Endometrial microvascular endothelial cells (primary cell): ENCODE results near the gene IGF1R. TPM values are rescaled to one million over a fixed set of nuclear protein-coding genes. Genes with fewer than 3 reads are reported as not detected.

ENCODE experiments used
- in situ Hi-C: cut with HindIII; loops from 2 replicates; pipeline ENCODE4 v1.10.0; 2017; ENCODE audit warnings: low sequenced_read_pairs, low pct_unique_long_range_greater_than_20kb; ENCODE audit errors: inconsistent ontology term
- total RNA-seq: library from RNA; depleted of rRNA; stranded (reverse); fragments of >200 nt; gene quantifications from one replicate; pipeline ENCODE4 v1.2.3, GENCODE V29; 2015; ENCODE audit errors: inconsistent ontology term

IGF1R gene
- total RNA-seq, 1 donor from 2014 or later = 28.8 TPM

GRCh38 chr15:98755781-98756180 lies 107.4 kb downstream of the IGF1R start:
- in situ Hi-C loops = no loop called here

GRCh38 chr15:98758224-98758623 lies 109.9 kb downstream of the IGF1R start:
- in situ Hi-C loops = no loop called here

- in situ Hi-C loops = no loop called here
These were observed 110.9 kb downstream of the IGF1R start for GRCh38 chr15:98759277-98759676.

DNA sequence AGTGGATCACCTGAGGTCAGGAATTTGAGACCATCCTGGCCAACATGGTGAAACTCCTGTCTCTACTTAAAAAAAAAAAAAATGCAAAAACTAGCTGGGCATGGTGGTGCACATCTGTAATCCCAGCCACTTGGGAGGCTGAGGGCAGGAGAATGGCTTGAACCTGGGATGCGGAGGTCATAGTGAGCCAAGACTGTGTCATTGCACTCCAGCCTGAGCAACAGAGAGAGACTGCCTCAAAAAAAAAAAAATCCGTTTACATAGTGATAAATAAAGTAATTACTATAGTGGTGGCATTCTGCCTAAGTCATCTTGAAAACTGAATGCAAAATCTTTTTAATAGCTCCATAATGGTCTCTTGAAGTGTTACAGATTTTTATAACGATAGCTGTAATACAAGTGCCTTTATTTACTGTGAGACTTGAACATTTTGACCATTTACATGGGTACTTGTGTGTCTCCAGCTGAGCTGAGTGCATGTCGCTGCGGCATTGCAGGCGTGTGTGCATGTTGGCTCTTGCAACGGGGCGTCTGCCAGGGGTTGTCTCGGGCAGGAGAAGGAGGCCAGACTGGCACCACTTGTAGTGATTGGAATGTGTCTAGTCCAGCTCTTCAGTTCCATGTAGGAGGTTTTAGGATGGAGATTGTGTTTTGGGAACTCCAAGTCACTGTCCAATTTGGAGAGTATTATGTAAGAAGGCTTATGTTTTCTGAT lies 111.9 kb downstream of the IGF1R start:
- in situ Hi-C loops = no loop called here

DNA sequence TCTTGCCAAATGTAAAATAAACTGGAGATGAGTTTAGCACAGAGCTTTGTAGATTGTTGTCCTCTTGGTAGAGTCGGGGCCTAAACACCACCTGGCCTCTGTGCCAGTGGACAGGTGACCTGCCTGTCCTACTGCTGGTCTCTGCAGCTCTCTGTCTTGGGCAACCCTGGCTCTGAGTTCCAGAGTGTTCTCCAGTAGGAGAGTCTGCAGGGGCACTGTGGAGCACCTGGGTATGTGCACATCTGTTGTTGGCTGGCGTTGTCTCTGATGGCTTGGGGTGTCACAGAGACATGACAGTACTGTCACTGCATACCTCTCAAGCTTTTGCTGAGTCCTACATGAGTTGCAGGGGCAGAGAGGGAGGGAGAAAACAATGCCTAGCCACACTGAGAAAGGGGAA lies 112.6 kb downstream of the IGF1R start:
- in situ Hi-C loops = no loop called here

- in situ Hi-C loops = no loop called here
These were observed 114.8 kb downstream of the IGF1R start for GRCh38 chr15:98763179-98763578.

- in situ Hi-C loops = no loop called here
These were observed 116.0 kb downstream of the IGF1R start for GRCh38 chr15:98764291-98764690.

GRCh38 chr15:98765610-98766009 lies 117.3 kb downstream of the IGF1R start:
- in situ Hi-C loops = no loop called here

DNA sequence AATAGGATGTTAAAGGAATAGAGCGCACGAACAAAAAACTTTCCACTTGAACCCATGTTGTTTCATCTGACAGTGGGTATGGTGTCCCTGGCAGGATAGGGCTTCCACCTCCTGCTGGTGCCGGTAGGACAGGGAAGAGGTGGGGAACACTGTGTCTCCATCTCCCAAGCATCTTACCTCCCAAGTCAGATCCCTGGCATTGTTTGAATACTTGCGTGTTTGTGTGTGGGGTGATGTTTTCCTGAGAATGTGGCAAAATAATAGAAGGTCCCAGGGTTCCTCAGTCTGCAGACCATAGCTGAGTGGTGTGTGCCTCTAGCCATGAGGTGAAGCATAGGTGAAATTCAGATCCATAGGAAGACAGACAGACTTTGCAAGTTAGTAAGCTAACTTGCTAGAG lies 119.4 kb downstream of the IGF1R start:
- in situ Hi-C loops = no loop called here

DNA sequence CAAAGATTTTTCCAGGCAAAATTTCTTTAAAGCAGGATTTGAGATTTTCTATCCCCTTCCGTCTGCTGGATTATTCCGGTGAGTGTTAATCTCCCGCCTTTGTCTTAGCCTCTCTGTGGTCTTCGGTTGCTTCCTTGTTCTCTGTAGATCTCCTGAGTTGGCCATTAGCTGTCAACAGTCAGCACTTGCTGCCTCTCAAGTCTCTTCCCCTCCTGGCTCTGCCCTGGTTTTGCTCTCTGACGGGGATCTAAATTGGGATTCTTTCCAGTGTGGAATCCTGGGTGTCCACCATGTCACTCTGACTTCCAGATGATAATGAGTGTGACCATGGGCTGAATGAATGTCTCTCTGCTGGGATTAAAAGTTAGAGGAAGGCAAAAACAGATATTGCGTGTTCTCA lies 121.5 kb downstream of the IGF1R start:
- in situ Hi-C loops = no loop called here

DNA sequence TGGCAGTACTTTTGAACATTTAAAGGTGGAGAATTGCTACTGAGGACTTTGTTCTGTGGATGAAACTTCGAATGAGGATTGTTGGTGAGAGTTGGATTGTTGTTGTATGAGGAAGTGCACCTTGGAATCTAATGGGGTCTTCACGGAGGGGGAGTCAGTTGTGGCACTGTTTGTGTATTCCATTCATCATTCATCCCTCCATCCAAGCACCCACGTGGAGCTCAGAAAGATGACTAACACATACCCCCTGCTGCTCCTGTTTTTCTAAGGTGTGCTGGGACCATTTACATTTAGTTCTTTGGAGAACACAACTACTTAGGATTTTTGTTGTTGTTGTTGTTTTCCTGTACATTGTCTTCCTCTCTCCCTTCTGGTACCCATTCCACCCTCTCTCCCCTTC lies 122.6 kb downstream of the IGF1R start:
- in situ Hi-C loops = no loop called here

GRCh38 chr15:98771541-98771940 lies 123.2 kb downstream of the IGF1R start:
- in situ Hi-C loops = no loop called here

GRCh38 chr15:98772895-98773294 lies 124.6 kb downstream of the IGF1R start:
- in situ Hi-C loops = no loop called here

- in situ Hi-C loops = no loop called here
These were observed 125.3 kb downstream of the IGF1R start for GRCh38 chr15:98773616-98774015.

DNA sequence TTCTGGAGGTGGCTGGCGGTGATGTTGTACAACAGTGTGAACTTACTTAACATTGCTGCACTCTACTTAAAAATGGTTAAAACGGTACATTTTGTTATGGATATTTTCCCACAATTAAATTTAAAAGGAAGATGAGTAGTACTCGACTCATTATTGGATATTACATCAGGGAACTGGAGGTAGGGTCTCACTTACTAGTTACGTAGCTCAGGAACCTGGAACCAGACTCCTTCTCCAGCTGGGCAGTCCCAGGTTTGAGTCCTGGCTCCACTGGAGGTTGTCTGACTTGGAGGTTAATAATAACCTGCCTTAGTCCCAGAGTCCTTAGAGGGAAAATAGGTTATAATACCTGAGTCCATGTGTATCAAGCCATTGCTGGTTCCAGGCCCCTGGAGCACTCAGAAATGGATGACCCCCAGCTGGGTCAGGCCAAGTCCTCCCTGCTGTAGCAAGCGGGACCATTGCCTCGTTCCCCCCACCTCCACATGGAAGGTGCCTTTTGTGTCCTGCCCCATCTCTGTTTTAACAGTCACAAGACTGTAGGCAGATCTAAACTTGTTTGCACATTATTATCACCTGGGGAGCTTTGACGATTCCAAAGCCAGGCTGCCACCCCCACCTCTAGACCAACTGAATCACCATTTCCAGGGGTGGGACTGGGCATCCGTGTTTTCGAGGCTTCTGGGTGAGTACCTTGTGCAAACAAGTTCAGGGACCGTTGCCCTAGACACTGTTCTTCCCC lies 126.6 kb downstream of the IGF1R start:
- in situ Hi-C loops = no loop called here

DNA sequence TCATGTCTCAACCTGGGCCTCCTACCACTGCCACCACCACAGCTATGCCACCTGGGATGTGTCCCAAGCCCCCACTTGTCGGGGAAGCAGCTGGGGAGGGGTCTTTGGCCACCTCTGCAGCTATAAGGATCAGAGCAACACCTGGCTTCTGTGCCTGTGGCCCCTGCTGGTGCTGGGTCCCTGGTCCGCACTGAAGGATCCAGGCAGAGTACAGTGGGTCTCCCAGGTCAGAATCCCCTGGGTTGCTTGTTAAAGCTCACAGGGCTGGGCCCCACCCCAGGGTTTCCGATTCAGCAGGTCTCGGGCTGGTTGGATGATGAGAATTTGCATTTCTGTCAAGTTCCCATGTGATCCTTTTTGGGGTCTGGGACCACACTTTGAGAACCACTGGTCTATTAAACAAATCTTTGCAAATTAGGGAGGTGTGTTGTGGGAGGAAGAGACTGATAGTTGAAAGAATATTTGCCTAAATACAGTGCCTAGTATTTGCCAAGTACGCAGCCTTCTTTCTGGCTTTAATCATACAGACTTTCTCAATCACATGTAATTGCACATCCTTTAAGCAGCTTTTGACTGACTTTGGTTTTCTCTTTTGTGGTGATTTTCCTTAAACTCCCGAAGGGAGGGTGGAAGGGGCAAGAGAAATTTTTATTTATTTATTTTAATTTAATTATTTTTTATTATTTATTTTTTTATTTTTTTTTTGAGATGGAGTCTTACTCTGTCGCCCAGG lies 127.3 kb downstream of the IGF1R start:
- in situ Hi-C loops = no loop called here

DNA sequence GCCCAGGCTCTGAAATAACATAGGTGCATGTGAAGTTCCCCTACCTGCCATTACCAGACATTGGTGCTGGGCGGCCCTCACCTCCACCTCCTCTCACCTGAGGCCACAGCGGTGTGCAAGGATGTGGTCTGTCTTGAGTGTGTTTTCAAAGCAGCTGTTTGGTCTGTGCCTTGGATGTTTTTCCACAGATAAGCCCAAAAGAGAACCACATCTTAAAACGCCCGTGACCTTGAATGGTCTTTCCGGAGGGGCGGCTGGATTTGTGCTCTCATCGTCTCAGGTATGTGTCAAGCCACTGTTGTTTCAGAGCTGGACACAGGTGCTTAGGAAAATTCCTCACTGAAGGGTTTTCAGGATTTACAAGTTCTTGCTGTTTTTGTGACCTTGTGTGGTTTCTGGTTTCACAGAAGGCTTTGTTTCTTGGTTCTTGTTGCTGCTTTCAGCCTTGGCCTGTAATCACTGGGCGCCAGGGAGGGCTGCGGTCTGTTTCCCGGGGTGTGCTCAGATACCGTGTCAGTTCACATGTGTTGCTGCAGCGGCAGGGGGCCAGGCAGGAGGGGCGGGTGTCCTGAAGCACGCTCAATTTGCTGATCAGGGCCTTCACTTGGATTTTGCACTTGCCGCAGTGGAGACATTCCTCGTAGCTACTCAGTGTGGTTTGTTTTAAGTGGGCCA lies 128.4 kb downstream of the IGF1R start:
- in situ Hi-C loops = no loop called here

DNA sequence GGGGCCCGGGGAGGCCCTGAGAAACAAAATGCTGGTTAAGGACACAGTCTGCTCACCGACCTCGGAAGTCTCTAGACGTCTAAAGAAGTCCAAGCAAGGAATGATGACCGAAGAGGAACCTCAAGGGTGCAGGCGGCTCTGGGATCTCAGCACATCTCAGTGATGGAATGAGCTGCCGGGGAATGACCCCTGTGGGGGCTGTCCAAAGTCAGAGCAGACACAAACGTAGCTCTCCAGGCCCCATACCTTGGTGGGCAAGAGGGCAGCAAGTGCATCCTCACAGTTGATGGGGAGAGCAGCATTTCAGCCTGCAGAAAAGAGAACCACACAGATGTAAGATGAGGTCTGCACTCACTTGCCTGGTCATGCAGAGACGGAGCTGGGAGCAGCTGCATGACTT lies 129.1 kb downstream of the IGF1R start:
- in situ Hi-C loops = no loop called here

DNA sequence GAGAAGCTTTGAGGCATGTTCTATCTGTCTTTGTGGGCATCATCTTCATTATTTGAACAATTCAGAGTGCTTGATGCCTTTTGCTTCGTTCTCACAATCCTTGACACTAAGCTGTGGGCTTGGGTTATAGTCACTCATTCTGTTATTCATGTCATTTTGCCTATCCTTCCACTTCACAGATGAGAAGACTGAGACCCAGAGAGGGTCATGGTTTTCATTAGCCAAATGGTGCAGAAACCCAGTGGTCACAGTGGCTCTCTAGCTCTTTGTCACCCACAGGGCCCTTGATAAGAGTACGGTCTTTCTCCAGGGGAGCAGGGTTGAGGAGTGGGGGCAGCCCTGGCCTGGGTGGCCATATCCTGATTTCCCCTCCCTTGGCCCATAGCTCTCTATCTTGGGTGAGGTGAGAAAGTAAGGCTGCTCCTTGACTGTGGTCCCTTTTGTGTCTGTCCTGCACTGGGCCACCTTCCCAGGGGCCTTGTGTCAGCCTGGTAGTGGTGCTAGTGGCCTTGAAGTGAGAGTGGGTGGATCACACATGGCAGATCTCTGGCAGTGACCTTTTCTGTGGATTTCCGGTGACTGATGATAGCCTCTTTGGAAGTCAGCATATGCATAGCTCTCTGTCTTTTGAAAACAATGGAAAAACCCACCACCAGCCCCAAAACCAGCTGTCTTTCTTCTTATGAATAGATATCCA lies 130.1 kb downstream of the IGF1R start:
- in situ Hi-C loops = no loop called here
